ENCODE measurements around the gene TPPP3.

- TF ChIP-seq, protein P1, sequence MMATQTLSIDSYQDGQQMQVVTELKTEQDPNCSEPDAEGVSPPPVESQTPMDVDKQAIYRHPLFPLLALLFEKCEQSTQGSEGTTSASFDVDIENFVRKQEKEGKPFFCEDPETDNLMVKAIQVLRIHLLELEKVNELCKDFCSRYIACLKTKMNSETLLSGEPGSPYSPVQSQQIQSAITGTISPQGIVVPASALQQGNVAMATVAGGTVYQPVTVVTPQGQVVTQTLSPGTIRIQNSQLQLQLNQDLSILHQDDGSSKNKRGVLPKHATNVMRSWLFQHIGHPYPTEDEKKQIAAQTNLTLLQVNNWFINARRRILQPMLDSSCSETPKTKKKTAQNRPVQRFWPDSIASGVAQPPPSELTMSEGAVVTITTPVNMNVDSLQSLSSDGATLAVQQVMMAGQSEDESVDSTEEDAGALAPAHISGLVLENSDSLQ (IDR thresholded peaks at IDR 0.05): no peak
- TF ChIP-seq SP1 (IDR thresholded peaks at IDR 0.05) (no peak), FOXM1 (IDR thresholded peaks at IDR 0.05; ENCODE audit: borderline replicate concordance) (no peak), FOXA1 (IDR thresholded peaks at IDR 0.05) (no peak), LEF1 (IDR thresholded peaks at IDR 0.05; ENCODE audit: borderline replicate concordance) (no peak), BHLHE40 (IDR thresholded peaks at IDR 0.05; ENCODE audit: borderline replicate concordance) (no peak), SUZ12 (IDR thresholded peaks at IDR 0.05) (no peak), HDGF (IDR thresholded peaks at IDR 0.05; ENCODE audit: borderline replicate concordance) (no peak), FOXK2 (IDR thresholded peaks at IDR 0.05) (no peak), CTBP1 (IDR thresholded peaks at IDR 0.05; ENCODE audit: borderline replicate concordance) (no peak), ZNF384 (IDR thresholded peaks at IDR 0.05) (no peak), L3MBTL2 (conservative IDR thresholded peaks at IDR 0.05) (no peak), NFRKB (IDR thresholded peaks at IDR 0.05) (no peak)
Measured at GRCh38 chr16:67390816-67391423, 2.4 kb downstream of the TPPP3 start.

All from HEK293T (cell line).